Measurements from ENCODE around the gene RHOF. TPM values are rescaled to one million over a fixed set of nuclear protein-coding genes. Genes with fewer than 3 reads are reported as not detected.
A peak's percentile ranks its signal among the peaks of the same experiment; 100 is the strongest.

The RHOF gene
- total RNA-seq, 1 experiment from 2014 or later, result 29.1 TPM

DNA sequence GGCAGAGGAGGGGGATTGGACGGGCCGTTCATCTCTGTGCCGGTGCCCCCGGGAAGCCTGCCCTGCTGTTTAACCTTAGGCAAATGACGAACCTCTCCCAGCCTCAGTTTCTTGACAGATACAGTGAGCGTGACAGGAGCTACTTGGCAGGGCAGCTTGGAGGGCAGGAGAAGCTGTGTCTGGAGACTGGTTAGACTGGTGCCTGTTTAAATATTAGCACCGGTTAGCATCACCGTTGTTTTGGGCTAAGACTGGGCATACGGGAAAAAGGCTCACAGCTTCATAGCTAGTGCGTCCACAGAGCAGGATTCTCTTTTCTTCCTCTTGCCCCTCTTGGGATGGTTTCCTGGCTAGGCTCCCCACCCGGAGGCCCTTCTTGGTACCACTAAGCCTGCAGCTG, 38.7 kb downstream of the RHOF start:
- DNase-seq, result no peak
- H3K79me2 ChIP-seq (ENCODE audit: insufficient read depth, low read length), result no peaks in the 10 kb centered on the region
- no peaks in the 10 kb centered on the region for H4K20me1 ChIP-seq (ENCODE audit: control insufficient read depth, insufficient read depth, insufficient read length)
- H2AK5ac ChIP-seq (ENCODE audit: insufficient read length, low read length), result no peak overlapping the region
- H3K27ac Mint-ChIP-seq, result 0 out of 7 replicates have a peak overlapping the region, but pooled peaks of 1 of the 3 experiments have one; percentile 12
- H3K4me3 Mint-ChIP-seq, result no peak overlapping the region
- TF ChIP-seq, protein P1, sequence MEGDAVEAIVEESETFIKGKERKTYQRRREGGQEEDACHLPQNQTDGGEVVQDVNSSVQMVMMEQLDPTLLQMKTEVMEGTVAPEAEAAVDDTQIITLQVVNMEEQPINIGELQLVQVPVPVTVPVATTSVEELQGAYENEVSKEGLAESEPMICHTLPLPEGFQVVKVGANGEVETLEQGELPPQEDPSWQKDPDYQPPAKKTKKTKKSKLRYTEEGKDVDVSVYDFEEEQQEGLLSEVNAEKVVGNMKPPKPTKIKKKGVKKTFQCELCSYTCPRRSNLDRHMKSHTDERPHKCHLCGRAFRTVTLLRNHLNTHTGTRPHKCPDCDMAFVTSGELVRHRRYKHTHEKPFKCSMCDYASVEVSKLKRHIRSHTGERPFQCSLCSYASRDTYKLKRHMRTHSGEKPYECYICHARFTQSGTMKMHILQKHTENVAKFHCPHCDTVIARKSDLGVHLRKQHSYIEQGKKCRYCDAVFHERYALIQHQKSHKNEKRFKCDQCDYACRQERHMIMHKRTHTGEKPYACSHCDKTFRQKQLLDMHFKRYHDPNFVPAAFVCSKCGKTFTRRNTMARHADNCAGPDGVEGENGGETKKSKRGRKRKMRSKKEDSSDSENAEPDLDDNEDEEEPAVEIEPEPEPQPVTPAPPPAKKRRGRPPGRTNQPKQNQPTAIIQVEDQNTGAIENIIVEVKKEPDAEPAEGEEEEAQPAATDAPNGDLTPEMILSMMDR (conservative IDR thresholded peaks at IDR 0.05), result no peak
- no peak overlapping the region for H2BK12ac ChIP-seq (ENCODE audit: insufficient read length, low read depth, low read length)
- H3K23me2 ChIP-seq (ENCODE audit: insufficient read length, low read depth, low read length, poor library complexity, severe bottlenecking), result no peaks in the 10 kb centered on the region
- H4K8ac ChIP-seq (replicated peaks; ENCODE audit: insufficient read length, low read depth, low read length), result no peak overlapping the region
- H3K36me3 Mint-ChIP-seq (ENCODE audit: insufficient read depth in 1 of 3, low read depth in 3 of 3), result peaks cover 11 to 30% (median 13%) of the 10 kb centered on the region in 3 experiments; a peak in 5 of 7 replicates
- H3K4me2 ChIP-seq (ENCODE audit: insufficient read depth, insufficient read length, low read length), result no peak overlapping the region
- H3K9ac ChIP-seq (ENCODE audit: extremely low read depth, insufficient read length, low read length), result no peak overlapping the region
- no peaks in the 10 kb centered on the region for H3K4me1 Mint-ChIP-seq
- no peak overlapping the region for H3K4ac ChIP-seq (ENCODE audit: low read depth, low read length)
- no CpG with 5 or more reads among the region's 11 CpGs for WGBS (ENCODE audit: extremely low coverage, insufficient read length, low lambda C conversion rate)
- no peaks in the 10 kb centered on the region for H3K79me1 ChIP-seq (ENCODE audit: insufficient read depth, low read depth, low read length, poor library complexity, severe bottlenecking)
- H4K91ac ChIP-seq (ENCODE audit: insufficient read length, low read depth, low read length), result no peak overlapping the region
- H3K27me3 Mint-ChIP-seq (ENCODE audit: low read depth), result no peaks in the 10 kb centered on the region
- no peak overlapping the region for H3K27ac ChIP-seq (ENCODE audit: insufficient read length, low read depth, low read length)
- H2BK5ac ChIP-seq (ENCODE audit: insufficient read length, low read length), result no peak overlapping the region
- H3K4me1 ChIP-seq (ENCODE audit: insufficient read depth, low read length), result no peaks in the 10 kb centered on the region
- no peak overlapping the region for H3K23ac ChIP-seq (ENCODE audit: insufficient read length, low read depth, low read length)
- H2BK120ac ChIP-seq (ENCODE audit: low read depth, low read length, poor library complexity, severe bottlenecking), result no peak overlapping the region
- H4K5ac ChIP-seq (ENCODE audit: insufficient read length, low read depth, low read length), result no peak overlapping the region
- H2AFZ ChIP-seq (ENCODE audit: low read length), result no peak overlapping the region
- H2BK20ac ChIP-seq (ENCODE audit: low read depth, low read length, poor library complexity, severe bottlenecking), result no peak overlapping the region
- H2BK15ac ChIP-seq (ENCODE audit: low read depth, low read length), result no peak overlapping the region
- no peaks in the 10 kb centered on the region for H3K27me3 ChIP-seq (ENCODE audit: insufficient read depth, low read length)
- H3K18ac ChIP-seq (ENCODE audit: insufficient read length, low read depth, low read length), result no peak overlapping the region
- H3K9me3 Mint-ChIP-seq, result no peaks in the 10 kb centered on the region
- H3K9me3 ChIP-seq (ENCODE audit: control insufficient read depth, low read depth, low read length), result no peaks in the 10 kb centered on the region
- no peak overlapping the region for H3K14ac ChIP-seq (ENCODE audit: insufficient read depth, low read length)
- no peak overlapping the region for H3T11ph ChIP-seq (ENCODE audit: low read length)
- no peak overlapping the region for H3K56ac ChIP-seq (ENCODE audit: insufficient read length, low read depth, low read length)
